HepG2 (cell line): ENCODE results near the gene PDCD1LG2. TPM values are rescaled to one million over a fixed set of nuclear protein-coding genes. Genes with fewer than 3 reads are reported as not detected.

Source experiments
- ATAC-seq: fragments of 200-7000 bp; cut with Tn5 transposase; 3 replicates; pipeline ENCODE4 v1.9.1; 2020; ENCODE audit warnings: mild to moderate bottlenecking, moderate library complexity
- BruUV-seq: library from RNA; stranded (reverse); fragments of 400-500 nt; replicated peaks from 2 replicates; lab custom pipeline; 2021; lab: Mats Ljungman, UMichigan
- CTCF ChIA-PET: fragments of 300-600 bp; formaldehyde crosslinking; extraction: SDS; loops from one replicate; lab custom pipeline; 2021; ENCODE audit warnings: low total read pairs, inconsistent platforms, low intra/inter-chr PET ratio; lab: Yijun Ruan, JAX
- POLR2A ChIA-PET: fragments of 350-600 bp; sonication (Branson Sonifier 250); formaldehyde crosslinking; loops from one replicate; lab custom pipeline; 2020; ENCODE audit warnings: antibody characterized with exemption, inconsistent platforms; lab: Yijun Ruan, JAX
- DNase-seq: peaks from one replicate; pipeline ENCODE4 v3.0.0-alpha.2; 2015; ENCODE audit warnings: low spot score
- FAIRE-seq: peaks from 3 replicates; lab custom pipeline; 2011; peaks lifted over from hg19 to GRCh38; lab: Jason Lieb, UNC
- H2AFZ ChIP-seq: one replicate; pipeline ENCODE4 v1.6.1; 2011; ENCODE audit warnings: low read length, inconsistent platforms
- H3K27ac ChIP-seq: fragments of 300-600 bp; 3 replicates; pipeline ENCODE4 v1.8.0; 2011; ENCODE audit warnings: mixed run types, mild to moderate bottlenecking, mixed read lengths, low read length, inconsistent platforms; ENCODE audit not compliant: insufficient read depth; ENCODE audit errors: extremely low read length
- H3K27me3 ChIP-seq, 2 experiments: fragments of 200-600 bp in 1 of 2; 2 replicates in 1 of 2; 3 replicates in 1 of 2; pipeline versions ENCODE4 v1.6.0 to v1.8.0; 2011; ENCODE audit warnings: low read length in 2 of 2, mild to moderate bottlenecking in 2 of 2, moderate library complexity in 2 of 2, inconsistent platforms in 1 of 2; ENCODE audit not compliant: insufficient read depth in 2 of 2, control insufficient read depth in 1 of 2
- H3K36me3 ChIP-seq, 2 experiments: fragments of 200-600 bp in 1 of 2; replicated peaks in 1 of 2; 2 replicates in 1 of 2; 3 replicates in 1 of 2; pipeline versions ENCODE4 v1.5.1 to v1.8.0; 2011; ENCODE audit warnings: low read length in 2 of 2, inconsistent platforms in 1 of 2; ENCODE audit not compliant: insufficient read depth in 2 of 2, control insufficient read depth in 1 of 2
- H3K4me1 ChIP-seq: 2 replicates; pipeline ENCODE4 v1.5.1; 2012; ENCODE audit warnings: low read length, inconsistent platforms; ENCODE audit not compliant: insufficient read depth
- H3K4me2 ChIP-seq: 2 replicates; pipeline ENCODE4 v1.6.0; 2011; ENCODE audit warnings: low read depth, low read length, inconsistent platforms
- H3K4me3 ChIP-seq, 3 experiments: fragments of 200-600 bp in 1 of 3; sonication (generic), shearing (Covaris generic) in 1 of 3; replicated peaks in 1 of 3; 2 replicates each; pipeline ENCODE4 v1.5.1; 2011 to 2016; ENCODE audit warnings: low read length in 3 of 3, inconsistent platforms in 2 of 3, low read depth in 2 of 3, mild to moderate bottlenecking in 2 of 3, control low read depth in 1 of 3, mixed read lengths in 1 of 3; ENCODE audit not compliant: insufficient read depth in 1 of 3
- H3K79me2 ChIP-seq: one replicate; pipeline ENCODE4 v1.6.1; 2011; ENCODE audit warnings: low read length, inconsistent platforms; ENCODE audit not compliant: insufficient read depth
- H3K9ac ChIP-seq: 2 replicates; pipeline ENCODE4 v1.6.0; 2011; ENCODE audit warnings: mild to moderate bottlenecking, low read depth, low read length, inconsistent platforms; ENCODE audit not compliant: insufficient read depth
- H3K9me3 ChIP-seq: 2 replicates; pipeline ENCODE4 v1.5.1; 2012; ENCODE audit warnings: mild to moderate bottlenecking, low read length
- H4K20me1 ChIP-seq: 2 replicates; pipeline ENCODE4 v1.6.0; 2011; ENCODE audit warnings: inconsistent platforms, mild to moderate bottlenecking, low read length, moderate library complexity; ENCODE audit not compliant: insufficient read depth
- MEIS2 ChIP-seq: sonication (generic); formaldehyde crosslinking; IDR thresholded peaks from 2 replicates; pipeline ENCODE4 v1.9.0; 2021; ENCODE audit warnings: mild to moderate bottlenecking, missing genetic modification reagents
- SRF ChIP-seq: IDR thresholded peaks from 2 replicates; pipeline ENCODE4 v1.6.1; 2011; ENCODE audit warnings: mild to moderate bottlenecking, low read depth, low read length, moderate library complexity
- ZZZ3 ChIP-seq: sonication (generic); formaldehyde crosslinking; IDR thresholded peaks from 2 replicates; pipeline ENCODE4 v1.4.0; 2020; ENCODE audit warnings: missing genetic modification reagents, mild to moderate bottlenecking, borderline replicate concordance
- WGBS: methylation state at CpG from one replicate; pipeline ENCODE4 v1.1.6; 2017; ENCODE audit warnings: low lambda C conversion rate; 5-methylcytosine and 5-hydroxymethylcytosine counted together
- in situ Hi-C: cut with HindIII; loops from 2 replicates; pipeline ENCODE4 v1.10.0; 2017; ENCODE audit warnings: low pct_unique_long_range_greater_than_20kb; ENCODE audit not compliant: extremely low pct_ligation_motif_present
- intact Hi-C: fragments of 100-400 bp; cut with micrococcal nuclease; formaldehyde crosslinking; loops from one replicate; pipeline ENCODE4 v1.10.0; 2022; ENCODE audit not compliant: unreplicated experiment
- polyA plus RNA-seq, 8 experiments: library from polyadenylated mRNA; depleted of rRNA in 3 of 8; stranded (reverse) in 7 of 8; unstranded in 1 of 8; fragments of >200 nt; fragmentation: Illumina TruSeq in 4 of 8; extraction: Trizol in 4 of 8; gene quantifications; 2 replicates each; pipeline versions ENCODE4 v1.2.1 to v1.2.3, GENCODE V29; 2011 to 2016; ENCODE audit warnings: low read depth in 4 of 8, missing spikeins in 1 of 8, mixed read lengths in 1 of 8; ENCODE audit not compliant: insufficient read depth in 1 of 8
- total RNA-seq, 5 experiments: library from RNA; depleted of rRNA; stranded (reverse); fragments of >200 nt; fragmentation: Illumina TruSeq; extraction: Trizol; gene quantifications; 2 replicates each; pipeline ENCODE4 v1.2.3, GENCODE V29; 2016; ENCODE audit warnings: low read depth in 1 of 5

PDCD1LG2 gene
- total and polyA plus RNA-seq, 2 of the 13 experiments (the other 11 are each of a cell fraction or from before 2014, with no cell fraction given): not detected

- peaks cover 0 to 5% of the 10 kb centered on the region in 2 experiments; a peak in 2 of 5 replicates for H3K27me3 ChIP-seq
- H2AFZ ChIP-seq: no peak overlapping the region
- no peak for DNase-seq
- no peaks in the 10 kb centered on the region for H3K36me3 ChIP-seq
- in situ Hi-C loops: no loop called here
- no peaks in the 10 kb centered on the region for H4K20me1 ChIP-seq
- H3K27ac ChIP-seq: no peak overlapping the region
- no peak overlapping the region for H3K9ac ChIP-seq
- POLR2A ChIA-PET: no interaction called here
- 35% methylated on average over 2 of the region's 2 CpGs for WGBS
- no peaks in the 10 kb centered on the region for H3K4me1 ChIP-seq
- no peak for FAIRE-seq
- H3K4me2 ChIP-seq: no peak overlapping the region
- H3K9me3 ChIP-seq: no peaks in the 10 kb centered on the region
- CTCF ChIA-PET: no interaction called here
- no peaks in the 10 kb centered on the region for H3K79me2 ChIP-seq
- ATAC-seq: no peak
- BruUV-seq: no TSS peak
- H3K4me3 ChIP-seq: no peak overlapping the region
- no peak for TF ChIP-seq MEIS2 (CRISPR knock-in tag)
- intact Hi-C loops: no loop called here
Measured at GRCh38 chr9:5518937-5519319, 8.6 kb downstream of the PDCD1LG2 start.

GRCh38 chr9:5524090-5524489 is 13.8 kb downstream of the PDCD1LG2 start:
- 15% methylated on average over 4 of the region's 4 CpGs for WGBS
- no peak for FAIRE-seq
- CTCF ChIA-PET: no interaction called here
- Histone ChIP-seq H3K9ac (no peak overlapping the region), H2AFZ (no peak overlapping the region), H3K9me3 (no peaks in the 10 kb centered on the region), H3K4me1 (no peaks in the 10 kb centered on the region), H3K27me3 (no peaks in the 10 kb centered on the region), H3K4me3 (no peak overlapping the region), H4K20me1 (no peaks in the 10 kb centered on the region), H3K36me3 (no peaks in the 10 kb centered on the region), H3K27ac (no peak overlapping the region), H3K79me2 (no peaks in the 10 kb centered on the region), H3K4me2 (no peak overlapping the region)
- no TSS peak for BruUV-seq
- TF ChIP-seq ZZZ3 (CRISPR knock-in tag) (no peak), SRF (no peak)
- intact Hi-C loops (no loop called here), in situ Hi-C loops (no loop called here)
- ATAC-seq: no peak
- DNase-seq: no peak
- POLR2A ChIA-PET: no interaction called here
